Endometrial microvascular endothelial cells (primary cell): ENCODE measurements around the gene CACNB4. TPM values are rescaled to one million over a fixed set of nuclear protein-coding genes. Genes with fewer than 3 reads are reported as not detected.
"Not testable (repeated sequence)": the region's sequence is repeated elsewhere in the genome, so short reads cannot be mapped to it uniquely, and the experiment has no call there.

Experiments used
- in situ Hi-C: cut with HindIII; loops from 2 replicates; pipeline ENCODE4 v1.10.0; 2017; ENCODE audit warnings: low sequenced_read_pairs, low pct_unique_long_range_greater_than_20kb; ENCODE audit errors: inconsistent ontology term
- total RNA-seq: library from RNA; depleted of rRNA; stranded (reverse); fragments of >200 nt; gene quantifications from one replicate; pipeline ENCODE4 v1.2.3, GENCODE V29; 2015; ENCODE audit errors: inconsistent ontology term

The CACNB4 gene
- total RNA-seq, 1 donor from 2014 or later = not detected

- in situ Hi-C loops = no loop called here
Measured at GRCh38 chr2:151824886-151825285, 274.0 kb downstream of the CACNB4 start.

DNA sequence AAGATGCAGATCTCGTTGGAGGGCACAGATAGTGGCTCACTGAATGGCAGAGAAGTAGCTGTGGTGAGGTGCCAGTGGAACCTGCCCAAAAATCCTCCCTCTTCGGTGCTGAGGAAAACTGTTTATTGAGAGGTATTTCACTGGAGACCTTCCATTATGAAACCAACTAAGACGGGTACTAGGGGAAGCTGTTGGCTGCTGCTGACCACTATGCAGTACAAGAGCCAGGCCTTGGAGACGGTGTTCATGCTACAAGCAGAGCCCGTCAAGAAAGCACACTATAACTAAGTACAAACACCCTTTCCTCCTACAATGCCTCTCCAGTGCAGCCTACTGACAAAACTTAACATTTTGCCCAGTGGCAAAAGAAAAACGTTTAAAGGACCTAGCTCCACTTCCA is 275.2 kb downstream of the CACNB4 start:
- in situ Hi-C loops = no loop called here

DNA sequence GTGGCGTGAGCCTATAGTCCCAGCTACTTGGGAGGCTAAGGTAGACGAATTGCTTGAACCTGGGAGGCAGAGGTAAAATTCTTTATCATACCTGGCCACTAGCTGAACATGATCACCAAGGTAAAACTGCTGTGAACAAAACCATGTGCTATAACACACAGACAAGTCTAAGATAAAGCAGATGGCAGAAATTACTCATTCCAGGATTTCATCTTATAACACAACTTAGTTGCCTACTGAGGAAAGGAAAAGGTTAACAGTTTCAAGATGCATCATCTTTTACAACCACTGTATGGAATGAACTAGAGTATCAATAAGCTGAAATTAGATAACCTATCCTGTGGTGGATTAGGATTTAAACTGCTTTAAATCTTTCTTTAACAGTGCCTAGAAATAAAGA is 278.9 kb downstream of the CACNB4 start:
- in situ Hi-C loops = no loop called here

DNA sequence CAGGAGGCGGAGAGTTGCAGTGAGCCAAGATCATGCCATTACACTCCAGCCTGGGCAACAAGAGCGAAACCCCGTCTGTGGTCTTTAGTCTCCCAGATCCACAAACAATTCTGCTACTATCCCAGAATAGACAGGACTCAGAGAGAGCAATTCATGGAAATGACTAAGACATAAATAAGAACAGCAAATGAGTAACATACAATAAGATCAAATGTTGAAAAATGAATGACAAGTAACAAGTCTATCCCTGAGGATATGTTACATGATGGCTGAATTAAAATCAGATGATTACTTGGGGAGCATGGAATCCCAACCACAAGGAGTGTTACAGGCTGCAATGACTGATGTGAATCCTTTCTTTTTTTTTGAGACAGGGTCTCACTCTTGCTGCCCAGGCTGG is 280.9 kb downstream of the CACNB4 start:
- in situ Hi-C loops = no loop called here

- in situ Hi-C loops = no loop called here
Measured at GRCh38 chr2:151816843-151817242, 282.0 kb downstream of the CACNB4 start.

DNA sequence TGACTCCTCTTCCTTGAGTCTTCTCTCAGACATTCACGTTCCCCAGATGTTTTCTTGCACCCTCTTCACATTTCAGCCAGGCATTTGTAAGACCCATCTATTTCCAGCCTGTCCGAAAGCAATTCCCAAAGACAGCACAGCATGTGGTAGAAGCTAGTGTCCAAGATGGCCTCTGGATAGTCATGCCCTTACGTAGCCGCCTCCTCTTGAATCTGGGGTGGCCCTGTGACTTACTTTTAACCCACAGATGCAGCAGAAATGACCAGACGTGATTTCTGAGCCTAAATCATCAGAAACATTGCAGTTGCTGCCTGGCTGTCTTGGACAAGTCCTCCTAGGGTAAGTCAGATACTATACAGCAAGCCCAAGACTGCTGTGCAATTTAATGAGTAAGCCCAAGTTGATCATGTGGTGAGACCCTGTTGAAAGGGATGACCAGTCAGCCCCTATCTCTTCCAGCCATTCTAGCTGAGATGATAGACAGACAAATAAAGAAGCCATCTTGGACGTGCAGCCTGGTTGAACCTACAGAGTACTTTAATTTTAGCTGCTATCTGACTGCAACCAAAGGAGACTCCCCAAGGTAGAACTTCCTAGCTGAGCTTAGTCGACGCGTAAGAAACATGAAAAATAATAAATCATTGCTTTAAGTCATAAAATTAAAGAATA is 282.9 kb downstream of the CACNB4 start:
- in situ Hi-C loops = no loop called here

DNA sequence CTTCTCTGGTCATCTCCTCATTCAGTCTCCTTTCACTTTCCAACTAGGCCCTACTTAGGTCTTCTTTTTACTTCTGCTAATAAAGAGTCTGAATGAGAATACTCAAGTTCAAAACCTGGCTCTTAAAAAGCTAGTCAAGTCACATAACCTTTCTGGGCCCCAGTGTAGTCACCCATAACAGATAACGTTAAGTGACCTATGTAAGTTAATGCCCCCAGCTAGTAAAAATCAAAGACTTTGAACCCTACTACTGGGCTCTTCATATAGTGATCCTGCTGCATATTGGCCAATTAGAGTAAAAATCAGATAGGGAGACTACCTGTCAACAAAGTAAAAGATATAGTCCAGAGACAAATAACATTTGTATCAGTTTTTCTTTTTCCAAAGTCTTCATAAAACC is 288.4 kb downstream of the CACNB4 start:
- in situ Hi-C loops = no loop called here

- in situ Hi-C loops = no loop called here
Measured at GRCh38 chr2:151809073-151809383, 289.8 kb downstream of the CACNB4 start.

DNA sequence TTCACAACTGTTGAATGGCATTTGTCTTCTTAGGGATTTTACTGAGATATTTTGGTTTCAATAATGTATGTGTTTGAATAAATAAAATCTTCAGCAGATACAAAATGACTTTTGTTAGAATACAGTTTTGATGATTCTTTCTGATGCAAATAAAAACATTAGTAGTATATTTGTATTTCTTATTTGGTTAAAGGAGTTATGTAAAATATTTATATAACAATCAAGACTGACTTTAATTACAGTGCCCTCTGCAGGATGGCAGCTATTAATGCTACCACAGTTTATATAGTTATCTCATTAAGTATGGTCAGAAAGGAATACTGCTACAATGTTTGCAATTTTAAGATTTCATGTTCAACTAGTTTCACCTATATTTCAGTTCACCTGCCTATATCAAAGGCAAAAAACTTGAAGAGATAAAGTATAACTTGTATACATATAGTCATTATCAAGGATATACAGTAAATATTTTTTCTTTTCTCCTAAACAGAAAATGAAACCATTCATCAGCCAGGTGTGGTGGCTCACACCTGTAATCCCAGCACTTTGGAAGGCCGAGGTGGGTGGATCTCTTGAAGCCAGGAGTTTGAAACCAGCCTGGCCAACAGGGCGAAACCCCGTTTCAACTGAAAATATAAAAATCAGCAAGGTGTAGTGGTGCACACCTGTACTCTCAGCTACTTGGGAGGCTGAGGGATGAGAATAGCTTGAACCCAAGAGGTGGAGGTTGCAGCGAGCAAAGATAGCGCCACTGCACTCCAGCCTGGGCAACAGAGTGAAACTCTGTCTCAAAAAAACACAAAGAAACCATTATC is 290.4 kb downstream of the CACNB4 start:
- in situ Hi-C loops = no loop called here

- in situ Hi-C loops = no loop called here
Measured at GRCh38 chr2:151805961-151806360, 292.9 kb downstream of the CACNB4 start.

GRCh38 chr2:151805343-151805742 is 293.5 kb downstream of the CACNB4 start:
- in situ Hi-C loops = no loop called here

- in situ Hi-C loops = no loop called here
Measured at GRCh38 chr2:151803811-151804210, 295.0 kb downstream of the CACNB4 start.

- in situ Hi-C loops = no loop called here
Measured at GRCh38 chr2:151802315-151802714, 296.5 kb downstream of the CACNB4 start.

- in situ Hi-C loops = no loop called here
Measured at GRCh38 chr2:151799886-151800292, 299.0 kb downstream of the CACNB4 start.

GRCh38 chr2:151796774-151797173 is 302.1 kb downstream of the CACNB4 start:
- in situ Hi-C loops = no loop called here

- in situ Hi-C loops = no loop called here
Measured at GRCh38 chr2:151795646-151796240, 303.1 kb downstream of the CACNB4 start.

- in situ Hi-C loops = not testable (repeated sequence)
Measured at GRCh38 chr2:151794422-151794821, 304.4 kb downstream of the CACNB4 start.

GRCh38 chr2:151793123-151793522 is 305.7 kb downstream of the CACNB4 start:
- in situ Hi-C loops = no loop called here

GRCh38 chr2:151792589-151792988 is 306.3 kb downstream of the CACNB4 start:
- in situ Hi-C loops = no loop called here

GRCh38 chr2:151791545-151791944 is 307.3 kb downstream of the CACNB4 start:
- in situ Hi-C loops = no loop called here
